KMS-11 (cell line): ENCODE results near the gene DIPK1B.

Experiments used
- H2AFZ ChIP-seq: fragments of 200-600 bp; sonication (generic); 2 replicates; pipeline ENCODE4 v1.6.1; 2016; ENCODE audit warnings: antibody characterized with exemption, mixed run types, low read depth
- H3K27ac ChIP-seq: fragments of 200-600 bp; sonication (generic); 2 replicates; pipeline ENCODE4 v1.6.1; 2016; ENCODE audit warnings: mild to moderate bottlenecking, mixed run types
- H3K27me3 ChIP-seq: fragments of 200-600 bp; sonication (generic); 2 replicates; pipeline ENCODE4 v1.6.1; 2017; ENCODE audit warnings: mild to moderate bottlenecking, low read depth, mixed run types, moderate library complexity; ENCODE audit not compliant: insufficient read depth
- H3K36me3 ChIP-seq: fragments of 200-600 bp; sonication (generic); 2 replicates; pipeline ENCODE4 v1.6.1; 2017; ENCODE audit warnings: mild to moderate bottlenecking, mixed run types; ENCODE audit not compliant: insufficient read depth
- H3K4me1 ChIP-seq: fragments of 200-600 bp; sonication (generic); 2 replicates; pipeline ENCODE4 v1.6.1; 2016; ENCODE audit warnings: mild to moderate bottlenecking, low read depth, mixed run types; ENCODE audit not compliant: poor library complexity, severe bottlenecking
- H3K4me2 ChIP-seq: fragments of 200-600 bp; sonication (generic); 2 replicates; pipeline ENCODE4 v1.7.0; 2016; ENCODE audit warnings: mild to moderate bottlenecking, mixed run types
- H3K4me3 ChIP-seq: fragments of 200-600 bp; sonication (generic); IDR thresholded peaks from 2 replicates; pipeline ENCODE4 v1.6.1; 2017; ENCODE audit warnings: low read depth, low read length, mixed read lengths; ENCODE audit not compliant: insufficient read depth
- H3K79me2 ChIP-seq: fragments of 200-600 bp; sonication (generic); 2 replicates; pipeline ENCODE4 v1.6.1; 2016; ENCODE audit warnings: low read depth, mixed run types; ENCODE audit not compliant: insufficient read depth
- H3K9ac ChIP-seq: fragments of 200-600 bp; sonication (generic); 2 replicates; pipeline ENCODE4 v1.6.1; 2016; ENCODE audit warnings: mild to moderate bottlenecking, mixed run types
- H4K20me1 ChIP-seq: fragments of 200-600 bp; sonication (generic); 2 replicates; pipeline ENCODE4 v1.6.1; 2016; ENCODE audit warnings: mild to moderate bottlenecking, mixed run types; ENCODE audit not compliant: insufficient read depth
- TF ChIP-seq, protein P1 (sequence below): fragments of 200-600 bp; sonication (generic); conservative IDR thresholded peaks from 2 replicates; pipeline ENCODE4 v1.6.1; 2017; ENCODE audit warnings: low read depth, mild to moderate bottlenecking, antibody characterized with exemption, low read length, moderate library complexity, mixed read lengths

Gene DIPK1B

DNA sequence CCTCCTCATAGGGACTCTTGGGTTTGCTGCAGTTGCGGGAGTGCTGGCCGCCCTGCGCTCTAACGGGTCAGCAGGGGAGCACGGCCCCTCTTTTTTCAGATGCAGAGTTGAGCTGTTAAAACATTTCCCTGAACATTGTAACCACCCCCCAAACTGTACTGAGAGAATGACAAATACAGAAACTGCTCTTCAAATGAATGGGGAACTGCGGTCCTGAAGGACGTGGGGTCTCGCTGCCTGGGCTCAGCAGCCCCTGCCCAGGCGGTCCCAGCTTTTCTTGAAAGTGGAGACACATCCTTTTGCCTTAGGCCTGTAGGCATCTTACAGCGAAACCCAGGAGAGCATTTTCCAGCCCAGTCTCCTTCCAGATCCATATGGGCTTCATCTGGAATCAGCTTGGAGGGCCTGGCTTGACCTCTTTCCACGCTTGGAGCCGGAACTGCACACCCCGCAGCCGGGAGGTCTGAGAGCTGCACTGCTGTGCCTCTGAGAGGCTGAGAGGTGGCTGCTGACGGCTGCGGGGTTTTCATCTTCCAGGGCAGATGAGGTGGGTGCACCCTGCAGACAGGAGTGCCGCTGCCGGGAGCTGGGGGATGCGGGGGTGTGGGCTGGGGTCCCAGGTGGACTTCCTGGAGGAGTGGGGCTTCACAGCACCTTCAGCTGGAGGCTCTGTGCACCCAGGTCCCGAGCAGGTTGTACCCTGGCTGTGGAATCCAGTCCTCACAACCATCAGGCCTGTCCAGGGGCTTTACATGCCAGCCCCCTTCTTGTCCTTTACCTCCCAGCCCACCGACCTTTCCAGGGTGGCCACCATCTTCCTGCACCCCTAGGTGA is 23.9 kb upstream of the DIPK1B start:
- Histone ChIP-seq H2AFZ (no peak overlapping the region), H3K36me3 (no peaks in the 10 kb centered on the region), H3K4me2 (no peak overlapping the region), H3K27me3 (no peaks in the 10 kb centered on the region), H3K79me2 (peaks cover 16% of the 10 kb centered on the region; the same call in 1 of the 2 replicates), H3K4me1 (peaks cover 29% of the 10 kb centered on the region), H4K20me1 (no peaks in the 10 kb centered on the region), H3K27ac (no peak overlapping the region), H3K9ac (no peak overlapping the region), H3K4me3 (no peak overlapping the region)
- TF ChIP-seq, protein P1, sequence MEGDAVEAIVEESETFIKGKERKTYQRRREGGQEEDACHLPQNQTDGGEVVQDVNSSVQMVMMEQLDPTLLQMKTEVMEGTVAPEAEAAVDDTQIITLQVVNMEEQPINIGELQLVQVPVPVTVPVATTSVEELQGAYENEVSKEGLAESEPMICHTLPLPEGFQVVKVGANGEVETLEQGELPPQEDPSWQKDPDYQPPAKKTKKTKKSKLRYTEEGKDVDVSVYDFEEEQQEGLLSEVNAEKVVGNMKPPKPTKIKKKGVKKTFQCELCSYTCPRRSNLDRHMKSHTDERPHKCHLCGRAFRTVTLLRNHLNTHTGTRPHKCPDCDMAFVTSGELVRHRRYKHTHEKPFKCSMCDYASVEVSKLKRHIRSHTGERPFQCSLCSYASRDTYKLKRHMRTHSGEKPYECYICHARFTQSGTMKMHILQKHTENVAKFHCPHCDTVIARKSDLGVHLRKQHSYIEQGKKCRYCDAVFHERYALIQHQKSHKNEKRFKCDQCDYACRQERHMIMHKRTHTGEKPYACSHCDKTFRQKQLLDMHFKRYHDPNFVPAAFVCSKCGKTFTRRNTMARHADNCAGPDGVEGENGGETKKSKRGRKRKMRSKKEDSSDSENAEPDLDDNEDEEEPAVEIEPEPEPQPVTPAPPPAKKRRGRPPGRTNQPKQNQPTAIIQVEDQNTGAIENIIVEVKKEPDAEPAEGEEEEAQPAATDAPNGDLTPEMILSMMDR = no peak

DNA sequence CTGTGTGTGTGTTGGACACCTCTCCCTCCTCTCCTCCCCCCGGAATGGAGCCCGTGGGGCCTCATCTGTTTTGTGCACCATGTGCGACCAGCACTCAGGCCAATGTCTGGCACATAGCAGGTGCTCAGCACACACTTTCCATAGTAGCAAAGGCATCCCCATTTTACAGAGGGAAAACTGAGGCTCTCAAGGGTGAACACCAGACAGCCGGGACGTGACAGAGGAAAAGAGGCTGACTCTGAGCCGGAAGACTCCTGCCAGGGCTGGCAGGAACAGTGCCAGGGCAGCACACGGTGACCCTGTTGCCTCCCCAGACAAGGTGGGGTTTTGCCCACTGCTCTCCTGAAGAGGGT is 23.3 kb upstream of the DIPK1B start:
- TF ChIP-seq, protein P1 = no peak
- Histone ChIP-seq H3K4me1 (peaks cover 35% of the 10 kb centered on the region), H4K20me1 (no peaks in the 10 kb centered on the region), H3K4me3 (no peak overlapping the region), H3K27ac (no peak overlapping the region), H3K9ac (no peak overlapping the region), H3K36me3 (no peaks in the 10 kb centered on the region), H3K27me3 (no peaks in the 10 kb centered on the region), H3K79me2 (peaks cover 16% of the 10 kb centered on the region; the same call in 1 of the 2 replicates), H3K4me2 (no peak overlapping the region), H2AFZ (no peak overlapping the region)

DNA sequence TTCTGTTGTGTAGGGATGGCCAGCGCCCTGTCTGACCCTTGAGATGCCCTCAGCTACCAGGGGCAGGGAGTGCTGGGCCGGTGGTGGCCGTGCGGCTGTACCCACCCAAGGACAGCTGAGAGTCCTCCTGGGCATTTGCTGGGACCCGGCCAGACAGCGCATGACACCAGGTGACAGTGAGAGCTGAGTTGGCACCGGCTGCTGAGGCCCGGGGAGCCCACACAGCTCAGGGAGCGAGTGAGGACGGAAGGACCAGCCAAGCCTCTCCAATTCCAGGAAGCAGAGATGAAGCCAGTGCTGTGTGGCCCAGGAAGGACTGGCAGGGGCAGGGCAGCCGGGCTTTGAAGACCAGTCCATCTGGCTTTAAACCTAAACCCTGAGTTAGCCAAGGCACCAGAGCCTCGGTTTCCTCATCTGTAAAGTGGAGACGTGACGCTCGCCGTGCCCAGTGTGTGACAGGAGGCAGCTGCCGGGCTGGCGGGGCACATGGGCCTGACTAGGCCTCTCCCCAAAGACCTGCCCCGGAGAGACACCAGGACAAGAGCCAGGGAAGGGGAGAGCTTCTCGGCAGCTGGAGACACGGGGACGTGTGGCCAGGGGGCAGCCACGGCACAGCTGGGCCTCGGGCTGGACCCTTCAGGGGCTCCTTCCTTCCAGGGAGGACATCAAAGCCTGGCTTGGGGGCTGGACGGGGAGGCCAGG is 22.1 kb upstream of the DIPK1B start:
- Histone ChIP-seq H3K4me3 (no peak overlapping the region), H3K4me1 (peaks cover 47% of the 10 kb centered on the region), H3K79me2 (peaks cover 14% of the 10 kb centered on the region; the same call in 1 of the 2 replicates), H3K9ac (no peak overlapping the region), H3K27ac (no peak overlapping the region), H3K4me2 (no peak overlapping the region), H2AFZ (no peak overlapping the region), H3K27me3 (no peaks in the 10 kb centered on the region), H3K36me3 (no peaks in the 10 kb centered on the region), H4K20me1 (no peaks in the 10 kb centered on the region)
- TF ChIP-seq, protein P1 = no peak

DNA sequence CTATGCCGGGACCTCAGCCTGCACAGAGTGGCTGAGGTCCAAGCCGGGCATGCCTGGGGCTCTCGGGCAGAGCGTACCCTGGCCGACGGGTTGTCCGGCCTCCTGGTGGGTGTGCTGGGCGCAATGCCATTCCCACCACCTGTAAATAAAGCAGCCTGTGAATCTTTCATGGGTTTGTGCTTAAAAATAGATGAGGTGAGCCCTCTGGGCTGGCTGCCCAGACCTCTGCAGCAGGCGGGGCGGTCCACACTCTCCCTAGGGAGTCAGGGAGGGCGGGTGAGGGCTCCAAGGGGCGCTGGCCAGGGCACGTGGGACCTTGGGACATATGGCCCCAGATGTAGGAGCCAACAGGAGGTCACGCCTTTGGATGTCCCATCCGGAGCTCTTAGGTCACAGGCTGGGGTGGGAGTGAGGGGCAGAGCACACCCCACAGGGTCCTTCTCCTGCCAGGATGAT is 21.5 kb upstream of the DIPK1B start:
- no peaks in the 10 kb centered on the region for H3K27me3 ChIP-seq
- H3K36me3 ChIP-seq = no peaks in the 10 kb centered on the region
- H2AFZ ChIP-seq = no peak overlapping the region
- H4K20me1 ChIP-seq = no peaks in the 10 kb centered on the region
- H3K4me2 ChIP-seq = no peak overlapping the region
- peaks cover 48% of the 10 kb centered on the region for H3K4me1 ChIP-seq
- peaks cover 8% of the 10 kb centered on the region; the same call in 1 of the 2 replicates for H3K79me2 ChIP-seq
- H3K27ac ChIP-seq = no peak overlapping the region
- H3K4me3 ChIP-seq = no peak overlapping the region
- H3K9ac ChIP-seq = no peak overlapping the region
- TF ChIP-seq, protein P1 = no peak
